Common myeloid progenitor, CD34-positive (primary cell): ENCODE measurements around the gene ZNF746.

ENCODE experiments used
- CTCF ChIA-PET: fragments of 350-600 bp; sonication (Branson Sonifier 250); formaldehyde crosslinking; loops from one replicate; lab custom pipeline; 2021; ENCODE audit warnings: antibody characterized with exemption; lab: Charles Lee
- POLR2A ChIA-PET: fragments of 350-600 bp; sonication (Branson Sonifier 250); formaldehyde crosslinking; loops from one replicate; lab custom pipeline; 2021; ENCODE audit warnings: antibody characterized with exemption; lab: Charles Lee
- DNase-seq, 3 donors: peaks; one replicate each; pipeline versions ENCODE4 v3.0.0 to v3.0.0-alpha.2; 2013
- H3K27ac ChIP-seq, 2 experiments: 1 replicate in 1 of 2; 2 replicates in 1 of 2; pipeline ENCODE4 v1.7.0; 2013; ENCODE audit warnings: inconsistent platforms in 2 of 2, low read length in 2 of 2, mild to moderate bottlenecking in 2 of 2, low read depth in 1 of 2, moderate library complexity in 1 of 2; ENCODE audit not compliant: severe bottlenecking in 2 of 2, insufficient read depth in 1 of 2, poor library complexity in 1 of 2
- H3K27me3 ChIP-seq, 5 experiments: replicated peaks in 2 of 5; 1 replicate in 3 of 5; 2 replicates in 2 of 5; pipeline versions ENCODE4 v1.6.1 to v1.7.0; 2013; ENCODE audit warnings: low read length in 4 of 5, mild to moderate bottlenecking in 2 of 5, moderate library complexity in 2 of 5, inconsistent platforms in 1 of 5; ENCODE audit not compliant: insufficient read depth in 5 of 5, control insufficient read depth in 4 of 5
- H3K36me3 ChIP-seq, 4 experiments: 1 replicate in 2 of 4; 2 replicates in 2 of 4; pipeline versions ENCODE4 v1.6.1 to v1.7.0; 2013; ENCODE audit warnings: low read length in 3 of 4, control low read depth in 1 of 4, mild to moderate bottlenecking in 1 of 4; ENCODE audit not compliant: control insufficient read depth in 4 of 4, insufficient read depth in 4 of 4
- H3K4me1 ChIP-seq, 4 experiments: 1 replicate in 3 of 4; 2 replicates in 1 of 4; pipeline versions ENCODE4 v1.6.1 to v1.7.1; 2013; ENCODE audit warnings: low read length in 3 of 4, mild to moderate bottlenecking in 3 of 4, control low read depth in 1 of 4, inconsistent platforms in 1 of 4, moderate library complexity in 1 of 4; ENCODE audit not compliant: control insufficient read depth in 4 of 4, insufficient read depth in 4 of 4; ENCODE audit errors: control extremely low read depth in 1 of 4
- H3K4me3 ChIP-seq, 7 experiments: 1 replicate in 4 of 7; 2 replicates in 3 of 7; pipeline versions ENCODE4 v1.5.1 to v1.7.0; 2013; ENCODE audit warnings: mild to moderate bottlenecking in 7 of 7, low read length in 6 of 7, moderate library complexity in 6 of 7, inconsistent platforms in 2 of 7, low read depth in 2 of 7, control low read depth in 1 of 7; ENCODE audit not compliant: insufficient read depth in 4 of 7, control insufficient read depth in 1 of 7; ENCODE audit errors: extremely low read depth in 1 of 7
- H3K9me3 ChIP-seq, 5 experiments: 1 replicate in 4 of 5; 2 replicates in 1 of 5; pipeline versions ENCODE4 v1.6.1 to v1.7.1; 2013; ENCODE audit warnings: low read length in 4 of 5, mild to moderate bottlenecking in 2 of 5, inconsistent platforms in 1 of 5, low read depth in 1 of 5, moderate library complexity in 1 of 5; ENCODE audit not compliant: control insufficient read depth in 4 of 5, insufficient read depth in 2 of 5; ENCODE audit errors: control extremely low read depth in 1 of 5
- WGBS: methylation state at CpG from one replicate; pipeline ENCODE4 v1.1.5; 2013; ENCODE audit not compliant: insufficient coverage; 5-methylcytosine and 5-hydroxymethylcytosine counted together

ZNF746 gene

GRCh38 chr7:149443523-149443922, 54.1 kb downstream of the ZNF746 start:
- Histone ChIP-seq H3K36me3 (peaks cover 7 to 42% (median 21%) of the 10 kb centered on the region in 4 experiments), H3K27me3 (no peaks in the 10 kb centered on the region), H3K27ac (no peak overlapping the region), H3K4me1 (no peaks in the 10 kb centered on the region), H3K4me3 (no peak overlapping the region), H3K9me3 (no peaks in the 10 kb centered on the region)
- DNase-seq, result no peak
- WGBS, result 95% methylated on average over 4 of the region's 7 CpGs
- CTCF ChIA-PET, result interaction anchor here (0.6 kb wide), 1 partner anchor 66 kb away, joined by 3 read pairs; no protein-coding TSS in a partner anchor
- POLR2A ChIA-PET, result no interaction called here

DNA sequence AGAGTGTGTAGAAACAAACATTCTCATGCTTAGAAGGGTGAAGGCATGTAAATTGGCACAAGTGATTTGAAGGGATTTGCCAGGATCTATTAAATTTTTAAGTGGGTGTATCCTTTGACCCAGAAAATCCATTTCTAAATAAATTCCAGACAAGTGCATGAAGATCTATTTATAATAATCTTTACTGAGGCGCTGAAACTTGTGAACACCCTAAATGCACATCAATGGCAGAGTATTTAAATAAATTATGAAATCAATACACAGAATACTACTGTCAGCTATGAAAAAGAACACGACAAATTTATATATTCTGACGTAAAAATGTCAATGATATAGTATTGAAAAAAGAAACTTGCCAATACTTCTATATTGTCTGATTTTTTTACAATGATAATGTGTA, 54.7 kb downstream of the ZNF746 start:
- Histone ChIP-seq H3K4me3 (no peak overlapping the region), H3K4me1 (no peaks in the 10 kb centered on the region), H3K9me3 (no peaks in the 10 kb centered on the region), H3K36me3 (peaks cover 7 to 43% (median 21%) of the 10 kb centered on the region in 4 experiments), H3K27ac (no peak overlapping the region), H3K27me3 (no peaks in the 10 kb centered on the region)
- DNase-seq, result no peak
- ChIA-PET POLR2A (no interaction called here), CTCF (no interaction called here)
- WGBS, result no CpG with 5 or more reads among the region's 3 CpGs

- no peak overlapping the region for H3K4me3 ChIP-seq
- ChIA-PET POLR2A (no interaction called here), CTCF (interaction anchor here (1.7 to 2.8 kb wide), 4 partner anchors 13 to 20 kb away, joined by 5 to 8 read pairs (median 8); partner anchors contain the start of gene ZNF777)
- H3K36me3 ChIP-seq, result peaks cover 2 to 36% (median 14%) of the 10 kb centered on the region in 4 experiments
- WGBS, result 89% methylated on average over 3 of the region's 4 CpGs
- H3K4me1 ChIP-seq, result no peaks in the 10 kb centered on the region
- no peaks in the 10 kb centered on the region for H3K27me3 ChIP-seq
- no peak overlapping the region for H3K27ac ChIP-seq
- DNase-seq, result no peak
- no peaks in the 10 kb centered on the region for H3K9me3 ChIP-seq
Measured at GRCh38 chr7:149440222-149440621, 57.4 kb downstream of the ZNF746 start.

GRCh38 chr7:149436358-149436757, 61.3 kb downstream of the ZNF746 start:
- H3K4me1 ChIP-seq, result no peaks in the 10 kb centered on the region
- peaks cover 2 to 58% (median 37%) of the 10 kb centered on the region in 4 experiments for H3K36me3 ChIP-seq
- H3K9me3 ChIP-seq, result no peaks in the 10 kb centered on the region
- 99% methylated on average over 14 of the region's 15 CpGs for WGBS
- H3K27ac ChIP-seq, result no peak overlapping the region
- H3K27me3 ChIP-seq, result no peaks in the 10 kb centered on the region
- no peak for DNase-seq
- ChIA-PET POLR2A (no interaction called here), CTCF (interaction anchor here (0.8 to 1.7 kb wide), 2 partner anchors 14 to 24 kb away, joined by 3 to 6 read pairs; partner anchors contain the start of gene ZNF777)
- H3K4me3 ChIP-seq, result no peak overlapping the region

GRCh38 chr7:149433124-149433523, 64.5 kb downstream of the ZNF746 start:
- no peak for DNase-seq
- peaks cover 3 to 57% (median 42%) of the 10 kb centered on the region in 4 experiments for H3K36me3 ChIP-seq
- ChIA-PET CTCF (no interaction called here), POLR2A (interaction anchor here (0.9 kb wide), 1 partner anchor 163 kb away, joined by 3 read pairs; no protein-coding TSS in a partner anchor)
- H3K27ac ChIP-seq, result no peak overlapping the region
- H3K9me3 ChIP-seq, result no peaks in the 10 kb centered on the region
- 92% methylated on average over 7 of the region's 8 CpGs for WGBS
- H3K27me3 ChIP-seq, result no peaks in the 10 kb centered on the region
- H3K4me3 ChIP-seq, result no peak overlapping the region
- no peaks in the 10 kb centered on the region for H3K4me1 ChIP-seq

GRCh38 chr7:149432121-149432691, 65.4 kb downstream of the ZNF746 start:
- Histone ChIP-seq H3K9me3 (no peaks in the 10 kb centered on the region), H3K4me3 (no peak overlapping the region), H3K36me3 (peaks cover 3 to 55% (median 41%) of the 10 kb centered on the region in 4 experiments), H3K27me3 (no peaks in the 10 kb centered on the region), H3K27ac (no peak overlapping the region), H3K4me1 (no peaks in the 10 kb centered on the region)
- 98% methylated on average over 53 of the region's 53 CpGs for WGBS
- ChIA-PET CTCF (no interaction called here), POLR2A (interaction anchor here (0.9 kb wide), 1 partner anchor 163 kb away, joined by 3 read pairs; no protein-coding TSS in a partner anchor)
- no peak for DNase-seq

GRCh38 chr7:149431486-149432120, 66.0 kb downstream of the ZNF746 start:
- DNase-seq, result no peak

More at GRCh38 chr7:149431486-149432120, 66.0 kb downstream of the ZNF746 start:
- H3K4me1 ChIP-seq, result no peaks in the 10 kb centered on the region
- H3K27me3 ChIP-seq, result no peaks in the 10 kb centered on the region
- H3K4me3 ChIP-seq, result no peak overlapping the region
- CTCF ChIA-PET, result no interaction called here
- POLR2A ChIA-PET, result no interaction called here
- WGBS, result 95% methylated on average over 56 of the region's 66 CpGs
- H3K9me3 ChIP-seq, result no peaks in the 10 kb centered on the region
- H3K27ac ChIP-seq, result no peak overlapping the region
- H3K36me3 ChIP-seq, result peaks cover 3 to 49% (median 40%) of the 10 kb centered on the region in 4 experiments
